22Rv1 (cell line): ENCODE measurements around the gene NFKB1.

ENCODE experiments used
- H3K27ac ChIP-seq: fragments of 450-650 bp; 2 replicates; pipeline ENCODE4 v1.5.1; 2017
- CTCF ChIP-seq: fragments of 450-650 bp; IDR thresholded peaks from 2 replicates; pipeline ENCODE4 v1.5.1; 2017; ENCODE audit warnings: mild to moderate bottlenecking
- ZFX ChIP-seq: fragments of 450-650 bp; IDR thresholded peaks from 2 replicates; pipeline ENCODE4 v1.6.1; 2017; ENCODE audit warnings: antibody characterized with exemption, borderline replicate concordance

NFKB1 gene

DNA sequence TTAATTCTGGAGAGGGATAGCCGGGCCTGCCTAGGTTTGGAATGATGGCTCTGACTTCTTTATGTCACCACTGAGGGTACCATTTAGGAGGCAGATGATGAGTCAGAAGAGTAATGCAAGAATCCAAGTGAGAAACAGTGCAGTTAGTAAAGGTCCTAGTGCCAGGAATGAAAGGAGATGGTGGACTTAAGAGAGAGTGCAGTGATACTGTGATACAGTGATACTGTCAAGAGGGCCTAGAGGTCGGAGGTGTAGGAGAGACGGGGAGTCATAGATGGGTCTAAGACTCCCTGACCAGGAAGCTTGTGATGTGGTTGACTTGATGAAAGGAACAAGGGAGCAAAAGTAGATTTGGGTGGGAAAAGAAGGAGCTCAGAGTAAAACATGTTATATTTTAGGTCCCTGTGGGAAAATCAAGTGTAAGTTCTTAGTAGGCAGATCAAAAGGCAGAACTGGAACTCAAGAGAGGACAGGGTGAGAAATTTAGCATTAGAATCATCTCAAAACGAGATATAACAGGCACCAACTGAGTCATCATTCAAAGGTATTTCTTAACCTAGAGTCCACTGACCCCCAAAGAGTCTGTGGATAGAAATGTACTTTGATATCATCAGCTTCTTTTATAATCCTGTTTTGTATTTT is 85.0 kb downstream of the NFKB1 start:
- no peak for TF ChIP-seq ZFX
- no peak for TF ChIP-seq CTCF
- no peak overlapping the region for H3K27ac ChIP-seq

GRCh38 chr4:102586644-102587021 is 85.5 kb downstream of the NFKB1 start:
- H3K27ac ChIP-seq = no peak overlapping the region
- TF ChIP-seq ZFX = no peak
- TF ChIP-seq CTCF = no peak

DNA sequence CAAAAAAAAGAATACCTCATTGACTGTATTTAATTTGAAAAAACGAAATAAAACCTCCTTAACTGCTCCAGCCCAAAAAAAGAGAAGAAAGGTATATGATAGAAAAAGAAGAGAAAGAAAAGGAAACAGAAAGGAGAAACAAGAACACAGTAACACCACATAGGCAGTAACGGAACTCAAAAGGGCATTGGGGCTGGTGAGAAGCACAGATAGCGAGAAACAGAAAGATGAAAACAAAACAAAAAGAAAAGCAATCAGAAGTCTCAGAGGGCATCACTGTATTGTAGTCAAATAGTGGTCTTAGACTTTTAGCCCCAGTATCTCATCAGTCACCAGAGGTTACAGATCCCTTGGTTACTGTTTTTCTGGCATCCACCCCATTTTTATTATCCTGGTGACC is 88.6 kb downstream of the NFKB1 start:
- H3K27ac ChIP-seq = no peak overlapping the region
- TF ChIP-seq CTCF (no peak), ZFX (no peak)

DNA sequence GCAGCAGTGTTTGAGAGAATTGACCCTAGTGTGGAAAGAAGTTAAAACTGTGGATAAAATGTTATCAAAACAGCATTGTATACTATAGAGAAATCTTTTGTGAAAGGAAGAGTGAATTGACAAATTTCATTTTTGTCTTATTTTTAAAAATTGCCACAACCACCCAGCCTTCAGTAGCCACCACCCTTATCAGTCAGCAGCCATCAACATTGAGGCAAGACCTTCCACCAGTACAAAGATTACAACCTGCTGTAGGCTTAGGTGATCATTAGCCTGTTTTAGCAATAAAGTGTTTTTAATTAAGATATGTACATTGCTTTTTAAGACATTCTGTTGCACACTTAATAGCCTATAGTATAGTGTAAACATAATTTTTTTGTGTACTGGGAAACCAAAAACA is 91.1 kb downstream of the NFKB1 start:
- no peak overlapping the region for H3K27ac ChIP-seq
- TF ChIP-seq CTCF (no peak), ZFX (no peak)

- TF ChIP-seq ZFX (no peak), CTCF (no peak)
Observed at GRCh38 chr4:102593147-102593546, 92.0 kb downstream of the NFKB1 start.

DNA sequence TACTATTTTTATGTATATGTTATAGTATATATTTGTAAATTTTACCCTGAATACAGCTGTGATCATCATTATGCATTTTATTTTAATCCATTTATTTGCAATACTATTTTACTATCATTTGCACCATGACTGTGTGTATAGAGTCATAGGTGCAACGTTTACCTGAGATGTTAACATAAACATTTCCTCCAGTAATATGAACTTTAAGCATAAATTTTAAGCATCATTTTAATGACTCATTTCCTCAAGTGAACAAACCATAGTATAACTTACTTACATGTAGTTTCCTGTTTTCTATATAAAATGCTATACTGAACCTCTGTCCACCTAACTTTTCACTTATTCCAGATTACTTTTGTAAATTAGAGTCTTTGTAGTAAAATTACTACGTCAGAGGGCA is 92.8 kb downstream of the NFKB1 start:
- no peak overlapping the region for H3K27ac ChIP-seq
- TF ChIP-seq CTCF (no peak), ZFX (no peak)

More at GRCh38 chr4:102593147-102593546, 92.0 kb downstream of the NFKB1 start:
- no peak overlapping the region for H3K27ac ChIP-seq

- H3K27ac ChIP-seq = no peak overlapping the region
- TF ChIP-seq ZFX = no peak
- no peak for TF ChIP-seq CTCF
Observed at GRCh38 chr4:102596532-102596931, 95.4 kb downstream of the NFKB1 start.
